Pancreas (tissue), 10 donors: Measurements from ENCODE around the gene SNX1. TPM values are rescaled to one million over a fixed set of nuclear protein-coding genes. Genes with fewer than 3 reads are reported as not detected.
A peak's percentile ranks its signal among the peaks of the same experiment; 100 is the strongest.
"Not testable (repeated sequence)": the region's sequence is repeated elsewhere in the genome, so short reads cannot be mapped to it uniquely, and the experiment has no call there.

ENCODE experiments used
- ATAC-seq, 4 donors: fragments of 200-7000 bp; cut with Tn5 transposase; one replicate each; pipeline versions ENCODE4 v1.8.0 to v1.9.1; 2020; ENCODE audit warnings: mild to moderate bottlenecking in 4 of 4, moderate library complexity in 4 of 4
- DNase-seq, 6 donors: peaks; one replicate each; pipeline ENCODE4 v3.0.0-alpha.2; 2020
- FAIRE-seq: peaks from 2 replicates; lab custom pipeline; 2012; peaks lifted over from hg19 to GRCh38; lab: Jason Lieb, UNC
- H3K27ac ChIP-seq, 4 donors: fragments of 200-600 bp; sonication (generic); 1 replicate in 3 of 4; 2 replicates in 1 of 4; pipeline versions ENCODE4 v1.5.0 to v1.8.0; 2020
- H3K27me3 ChIP-seq, 4 donors: fragments of 200-600 bp; one replicate each; pipeline ENCODE4 v1.8.0; 2021
- H3K36me3 ChIP-seq, 3 donors: fragments of 200-600 bp; sonication (generic) in 1 of 3; one replicate each; pipeline versions ENCODE4 v1.5.0 to v1.8.0; 2020 to 2021
- H3K4me1 ChIP-seq, 3 donors: fragments of 200-600 bp; one replicate each; pipeline ENCODE4 v1.8.0; 2021
- H3K4me3 ChIP-seq, 4 donors: fragments of 200-600 bp; sonication (generic) in 2 of 4; one replicate each; pipeline versions ENCODE4 v1.5.0 to v1.8.0; 2020 to 2021
- H3K9me3 ChIP-seq, 4 donors: fragments of 200-600 bp; one replicate each; pipeline ENCODE4 v1.8.0; 2021
- CTCF ChIP-seq, 4 donors: fragments of 200-600 bp; sonication (generic) in 3 of 4; IDR thresholded peaks; one replicate each; pipeline versions ENCODE4 v1.5.0 to v1.8.0; 2021; ENCODE audit warnings: antibody characterized with exemption in 4 of 4
- WGBS, 2 donors: extraction: QIAGEN DNeasy Blood & Tissue Kit; methylation state at CpG; one replicate each; pipeline ENCODE4 v1.1.7; 2013; 5-methylcytosine and 5-hydroxymethylcytosine counted together
- intact Hi-C, 3 donors: fragments of 100-400 bp; cut with DNase I; formaldehyde crosslinking; loops; one replicate each; pipeline versions ENCODE4 v1.11.1 to v1.14.2; 2022
- polyA plus RNA-seq, 2 donors: library from polyadenylated mRNA; stranded (reverse); fragments of 200-250 nt; gene quantifications; one replicate each; pipeline ENCODE4 v1.2.3, GENCODE V29; 2013
- total RNA-seq, 6 donors: library from RNA; stranded (reverse); fragmentation: NEBNext Ultra II Directional in 4 of 6; extraction: Animal tissue kit (Norgen Biotek cat#: 25700) in 4 of 6; gene quantifications; one replicate each; pipeline versions ENCODE4 v1.2.1 to v1.2.4, GENCODE V29; 2021 to 2023
- donor health status: healthy with polysubstance abuse.
- donor health status: DM: no; HTN: no; CAD: no; lungs with moderate emphysema.
- donor health status: DM: no; HTN: no; CAD: no.
- donor health status: control.
- donor health status: control.
- donor health status: Bipolar disorder and iron deficiency.
- donor health status: DM: yes; HTN: yes; CAD: no.
- donor health status: DM: no; HTN: no; CAD: no.
- donor health status: DM: no; HTN: no; CAD: no.
- donor health status: DM: yes; HTN: yes; CAD: no.

SNX1 gene
- total and polyA plus RNA-seq, 8 donors, result 32.9 to 82.4 (median 44.9) TPM

- Histone ChIP-seq H3K36me3 (peaks cover 0 to 64% (median 22%) of the 10 kb centered on the region in 3 donors), H3K27ac (no peak overlapping the region), H3K27me3 (no peaks in the 10 kb centered on the region), H3K4me1 (no peaks in the 10 kb centered on the region), H3K4me3 (no peak overlapping the region), H3K9me3 (no peaks in the 10 kb centered on the region)
- TF ChIP-seq CTCF (IDR thresholded peaks at IDR 0.05), result no peak
- 64 to 70% methylated on average over 5 of the region's 5 CpGs for WGBS, 2 donors
- ATAC-seq, result peak in 1 of 4 donors; percentile 15
- FAIRE-seq, result no peak
- intact Hi-C loops, result no loop called here
- DNase-seq, result no peak
Observed at GRCh38 chr15:64117759-64118487, 22.1 kb downstream of the SNX1 start.

- DNase-seq, intact Hi-C loops, H3K9me3 ChIP-seq, ATAC-seq, FAIRE-seq, H3K27me3 ChIP-seq, H3K4me3 ChIP-seq, H3K27ac ChIP-seq, H3K4me1 ChIP-seq: not testable (repeated sequence)
- peaks cover 0 to 60% (median 18%) of the 10 kb centered on the region in 3 donors for H3K36me3 ChIP-seq
- 98 to 100% methylated on average over 2 of the region's 2 CpGs for WGBS, 2 donors
Observed at GRCh38 chr15:64120322-64120721, 24.5 kb downstream of the SNX1 start.

DNA sequence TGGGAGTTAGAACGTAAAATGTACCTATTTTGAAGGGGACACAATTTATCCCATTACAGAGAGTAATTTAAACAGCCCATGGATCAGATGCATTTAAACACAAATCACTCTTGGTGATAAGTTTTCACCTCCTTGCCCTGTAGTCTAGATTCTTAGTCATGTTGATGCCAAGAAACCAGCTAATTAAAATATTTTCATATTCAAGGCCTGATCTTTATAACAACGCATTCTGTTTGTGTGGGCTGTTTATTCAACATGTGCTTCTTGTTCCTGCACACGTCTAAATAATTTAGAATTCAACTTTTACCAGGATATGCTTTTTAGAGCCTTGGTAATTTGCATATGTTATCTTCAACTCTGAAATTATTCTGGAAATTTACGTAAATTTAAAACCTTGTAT is 25.8 kb downstream of the SNX1 start:
- Histone ChIP-seq H3K27ac (no peak overlapping the region), H3K27me3 (no peaks in the 10 kb centered on the region), H3K9me3 (no peaks in the 10 kb centered on the region), H3K4me3 (no peak overlapping the region), H3K4me1 (no peaks in the 10 kb centered on the region), H3K36me3 (peaks cover 0 to 61% (median 17%) of the 10 kb centered on the region in 3 donors)
- no peak for TF ChIP-seq CTCF (IDR thresholded peaks at IDR 0.05)
- ATAC-seq, result no peak
- 87 to 91% methylated on average over 4 of the region's 4 CpGs for WGBS, 2 donors
- no peak for FAIRE-seq
- no peak for DNase-seq
- intact Hi-C loops, result no loop called here

- Histone ChIP-seq H3K27ac (no peak overlapping the region), H3K4me1 (no peaks in the 10 kb centered on the region), H3K9me3 (no peaks in the 10 kb centered on the region), H3K36me3 (peaks cover 0 to 64% (median 22%) of the 10 kb centered on the region in 3 donors), H3K4me3 (no peak overlapping the region), H3K27me3 (no peaks in the 10 kb centered on the region)
- no peak for ATAC-seq
- FAIRE-seq, result no peak
- intact Hi-C loops, result no loop called here
- TF ChIP-seq CTCF (IDR thresholded peaks at IDR 0.05), result no peak
- 79 to 88% methylated on average over 1 of the region's 1 CpG for WGBS, 2 donors
- no peak for DNase-seq
Observed at GRCh38 chr15:64122444-64122843, 26.7 kb downstream of the SNX1 start.

GRCh38 chr15:64122936-64123351 is 27.2 kb downstream of the SNX1 start:
- FAIRE-seq (no peak), DNase-seq (no peak), ATAC-seq (no peak)
- Histone ChIP-seq H3K4me3 (no peak overlapping the region), H3K27ac (no peak overlapping the region), H3K36me3 (peaks cover 0 to 64% (median 22%) of the 10 kb centered on the region in 3 donors), H3K27me3 (no peaks in the 10 kb centered on the region), H3K4me1 (no peaks in the 10 kb centered on the region), H3K9me3 (no peaks in the 10 kb centered on the region)
- 81 to 90% methylated on average over 3 of the region's 3 CpGs for WGBS, 2 donors
- intact Hi-C loops, result no loop called here
- TF ChIP-seq CTCF (IDR thresholded peaks at IDR 0.05), result no peak
